Lower lobe of right lung (tissue), 2 donors: ENCODE measurements around the gene CFAP100. TPM values are rescaled to one million over a fixed set of nuclear protein-coding genes. Genes with fewer than 3 reads are reported as not detected.

Experiments
- ATAC-seq, 2 donors: fragments of 200-7000 bp; cut with Tn5 transposase; one replicate each; pipeline ENCODE4 v1.9.1; 2020 to 2022; ENCODE audit warnings: mild to moderate bottlenecking in 2 of 2, moderate library complexity in 2 of 2
- DNase-seq: peaks from one replicate; pipeline ENCODE4 v3.0.0-alpha.2; 2020
- H3K27ac ChIP-seq: fragments of 200-600 bp; one replicate; pipeline ENCODE4 v1.8.0; 2022
- H3K27me3 ChIP-seq: fragments of 200-600 bp; one replicate; pipeline ENCODE4 v1.8.0; 2022; ENCODE audit warnings: low read depth
- H3K36me3 ChIP-seq: fragments of 200-600 bp; one replicate; pipeline ENCODE4 v1.8.0; 2022; ENCODE audit warnings: mild to moderate bottlenecking
- H3K4me1 ChIP-seq: fragments of 200-600 bp; one replicate; pipeline ENCODE4 v1.8.0; 2022
- H3K4me3 ChIP-seq: fragments of 200-600 bp; one replicate; pipeline ENCODE4 v1.8.0; 2022; ENCODE audit warnings: mild to moderate bottlenecking
- H3K9me3 ChIP-seq: fragments of 200-600 bp; one replicate; pipeline ENCODE4 v1.8.0; 2022
- CTCF ChIP-seq: fragments of 200-600 bp; IDR thresholded peaks from one replicate; pipeline ENCODE4 v1.8.0; 2022; ENCODE audit warnings: antibody characterized with exemption, mild to moderate bottlenecking
- intact Hi-C: fragments of 100-400 bp; cut with DNase I; formaldehyde crosslinking; loops from one replicate; pipeline ENCODE4 v1.11.0; 2022
- total RNA-seq: library from RNA; stranded (reverse); fragmentation: NEBNext Ultra II Directional; extraction: Animal tissue kit (Norgen Biotek cat#: 25700); gene quantifications from one replicate; pipeline ENCODE4 v1.2.1, GENCODE V29; 2021
- donor health status: DM: no; HTN: yes; CAD: no; lungs with severe emphysema.

Gene CFAP100
- total RNA-seq, 1 donor from 2014 or later, result 21.5 TPM

GRCh38 chr3:126469479-126469878, 74.8 kb downstream of the CFAP100 start:
- intact Hi-C loops, result no loop called here
- Histone ChIP-seq H3K4me1 (peaks cover 87% of the 10 kb centered on the region), H3K27me3 (no peaks in the 10 kb centered on the region), H3K27ac (no peak overlapping the region), H3K36me3 (peaks cover 74% of the 10 kb centered on the region), H3K4me3 (no peak overlapping the region), H3K9me3 (no peaks in the 10 kb centered on the region)
- ATAC-seq (peak; percentile 56 to 74), DNase-seq (peak; percentile 71)
- TF ChIP-seq CTCF, result no peak

DNA sequence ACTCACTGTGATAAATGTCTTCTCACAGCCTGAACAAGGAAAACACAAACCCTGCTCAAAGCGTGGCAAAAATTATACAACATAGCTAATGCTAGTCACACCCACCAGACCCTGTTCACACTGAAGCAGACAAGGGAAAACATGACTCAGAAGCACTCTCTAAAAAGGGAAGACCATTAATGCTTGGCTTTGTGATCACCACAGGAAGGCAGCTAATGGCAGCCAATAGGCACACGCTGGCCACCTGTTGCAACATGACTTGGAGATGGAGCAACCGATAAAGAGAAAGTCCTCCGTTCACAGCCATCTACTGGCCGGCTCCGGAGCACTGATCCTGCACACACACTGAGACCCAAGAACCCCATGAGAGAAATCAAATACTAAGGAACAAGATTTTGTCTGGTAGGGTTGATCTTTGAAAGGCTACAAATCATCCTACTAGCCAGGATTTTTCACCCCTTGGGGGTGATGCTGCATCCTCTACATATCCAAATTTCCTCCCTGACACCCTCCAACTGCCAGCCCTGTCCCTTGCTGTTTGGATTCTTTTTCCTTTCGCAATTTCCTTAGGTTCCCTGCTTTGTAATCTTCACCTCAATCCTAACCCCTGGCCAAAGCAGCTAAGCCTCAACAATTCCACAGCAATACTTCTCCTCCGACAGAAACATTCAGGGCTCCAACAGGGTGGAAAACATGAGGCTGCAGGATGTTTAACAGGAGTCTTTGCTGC, 77.7 kb downstream of the CFAP100 start:
- no peaks in the 10 kb centered on the region for H3K9me3 ChIP-seq
- peaks cover 45% of the 10 kb centered on the region for H3K36me3 ChIP-seq
- ATAC-seq (peak; percentile 54 to 72), DNase-seq (peak; percentile 88)
- no peaks in the 10 kb centered on the region for H3K27me3 ChIP-seq
- H3K4me1 ChIP-seq, result peaks cover 70% of the 10 kb centered on the region
- intact Hi-C loops, result no loop called here
- H3K4me3 ChIP-seq, result peak overlapping the region; percentile 81
- TF ChIP-seq CTCF, result no peak
- peak overlapping the region; percentile 57 for H3K27ac ChIP-seq

- peaks cover 59% of the 10 kb centered on the region for H3K4me1 ChIP-seq
- H3K27ac ChIP-seq, result peak overlapping the region; percentile 57
- TF ChIP-seq CTCF, result no peak
- H3K9me3 ChIP-seq, result no peaks in the 10 kb centered on the region
- intact Hi-C loops, result no loop called here
- H3K36me3 ChIP-seq, result peaks cover 34% of the 10 kb centered on the region
- peak overlapping the region; percentile 81 for H3K4me3 ChIP-seq
- no peak for ATAC-seq
- peak; percentile 28 for DNase-seq
- H3K27me3 ChIP-seq, result no peaks in the 10 kb centered on the region
These were observed 78.8 kb downstream of the CFAP100 start for GRCh38 chr3:126473292-126474168.

DNA sequence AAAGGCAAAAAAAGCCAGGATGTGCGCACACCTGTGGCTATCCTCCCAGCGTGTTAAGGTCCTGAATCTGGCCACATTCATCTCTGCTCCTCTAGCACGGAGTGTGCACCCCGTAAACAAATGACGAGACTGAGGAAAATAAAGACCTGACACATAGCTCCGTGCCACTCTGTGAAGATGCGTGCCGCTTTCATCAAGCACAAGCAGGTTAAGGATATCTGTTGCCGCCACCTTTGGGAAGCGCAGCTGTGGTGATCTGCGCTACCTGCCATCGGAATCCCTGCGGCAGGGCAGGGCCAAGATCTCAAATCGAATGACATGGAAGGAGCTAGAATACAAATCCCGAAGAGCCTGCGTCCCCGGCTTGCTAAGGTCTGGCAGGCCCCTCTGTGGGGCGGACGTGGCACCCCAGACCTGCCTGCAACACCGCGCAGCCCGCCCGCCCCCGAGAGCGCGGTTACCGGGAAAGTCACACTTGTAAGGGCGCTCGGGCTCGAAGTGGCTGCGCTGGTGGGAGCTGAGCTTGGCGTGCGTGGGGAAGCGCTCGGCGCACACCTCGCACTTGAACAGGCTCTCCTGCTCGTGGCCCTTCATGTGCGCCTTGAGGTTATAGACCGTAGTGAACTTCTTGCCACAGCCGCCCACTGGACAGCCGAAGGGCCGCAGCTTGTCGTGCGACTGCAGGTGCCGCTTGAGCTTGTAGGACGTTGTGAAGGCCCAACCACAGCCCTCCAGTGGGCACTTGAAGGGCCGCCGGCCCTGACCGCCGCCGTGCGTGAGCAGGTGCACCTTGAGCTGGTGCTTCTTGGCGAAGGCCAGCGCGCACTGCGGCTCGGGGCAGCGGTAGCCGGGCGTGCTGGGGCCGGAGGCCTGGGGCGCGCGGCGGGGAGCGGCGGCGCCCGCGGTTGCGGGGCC, 80.0 kb downstream of the CFAP100 start:
- Histone ChIP-seq H3K4me3 (peak overlapping the region; percentile 81), H3K9me3 (no peaks in the 10 kb centered on the region), H3K27ac (peak overlapping the region; percentile 92), H3K27me3 (no peaks in the 10 kb centered on the region), H3K36me3 (peaks cover 22% of the 10 kb centered on the region), H3K4me1 (peaks cover 54% of the 10 kb centered on the region)
- no peak for TF ChIP-seq CTCF
- intact Hi-C loops, result no loop called here
- ATAC-seq (peak; percentile 3 to 7), DNase-seq (peak; percentile 81)
